ENCODE results near the gene PTPRA.

DNA sequence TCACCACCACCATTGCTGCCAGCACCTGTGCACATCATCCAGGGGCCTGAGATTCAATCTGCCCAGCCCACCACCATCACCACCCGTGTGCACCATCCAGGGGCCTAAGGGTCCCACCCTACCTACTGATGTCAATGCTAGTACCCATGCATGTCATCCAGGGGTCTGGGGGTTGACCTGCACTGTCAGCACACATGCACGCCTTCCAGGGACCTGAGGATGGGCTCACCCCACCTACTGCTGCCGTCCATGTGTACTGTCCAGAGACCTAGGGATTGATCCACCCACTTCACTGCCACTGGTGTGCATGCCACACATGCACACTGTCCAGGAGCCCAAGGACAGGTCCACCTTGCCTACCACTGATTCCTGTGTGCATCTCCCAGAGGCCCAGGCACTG is 186.2 kb downstream of the PTPRA start:
- TF ChIP-seq POLR2A (IDR thresholded peaks at IDR 0.05; ENCODE audit: low read depth, low read length): no peak
- TF ChIP-seq TAF1 (IDR thresholded peaks at IDR 0.05; ENCODE audit: borderline replicate concordance, low read depth, low read length): no peak

Data from GM12892 (cell line).